ENCODE measurements around the gene NDNF.

Gene NDNF

GRCh38 chr4:120994521-120994920 is 77.8 kb downstream of the NDNF start:
- TF ChIP-seq TAF1 (IDR thresholded peaks at IDR 0.05; ENCODE audit: borderline replicate concordance, insufficient read depth, low read length) (no peak), FOXP2 (optimal IDR thresholded peaks at IDR 0.05; ENCODE audit: borderline replicate concordance, extremely low read depth, extremely low read length, insufficient read depth) (no peak), REST (IDR thresholded peaks at IDR 0.05; ENCODE audit: insufficient read depth in 1 of 2, low read depth in 2 of 2, low read length in 2 of 2) (no peak), POLR2AphosphoS5 (IDR thresholded peaks at IDR 0.05; ENCODE audit: low read depth, low read length) (no peak), SIN3A (IDR thresholded peaks at IDR 0.05; ENCODE audit: borderline replicate concordance, insufficient read depth, low read length) (no peak)

GRCh38 chr4:120991885-120992284 is 80.5 kb downstream of the NDNF start:
- TF ChIP-seq SIN3A (IDR thresholded peaks at IDR 0.05; ENCODE audit: borderline replicate concordance, insufficient read depth, low read length) = no peak
- TF ChIP-seq FOXP2 (optimal IDR thresholded peaks at IDR 0.05; ENCODE audit: borderline replicate concordance, extremely low read depth, extremely low read length, insufficient read depth) = no peak
- no peak for TF ChIP-seq POLR2AphosphoS5 (IDR thresholded peaks at IDR 0.05; ENCODE audit: low read depth, low read length)

GRCh38 chr4:120990246-120990645 is 82.1 kb downstream of the NDNF start:
- no peak for TF ChIP-seq REST (IDR thresholded peaks at IDR 0.05; ENCODE audit: insufficient read depth in 1 of 2, low read depth in 2 of 2, low read length in 2 of 2)
- TF ChIP-seq FOXP2 (optimal IDR thresholded peaks at IDR 0.05; ENCODE audit: borderline replicate concordance, extremely low read depth, extremely low read length, insufficient read depth) = no peak
- TF ChIP-seq SIN3A (IDR thresholded peaks at IDR 0.05; ENCODE audit: borderline replicate concordance, insufficient read depth, low read length) = no peak
- TF ChIP-seq POLR2AphosphoS5 (IDR thresholded peaks at IDR 0.05; ENCODE audit: low read depth, low read length) = no peak
- no peak for TF ChIP-seq TAF1 (IDR thresholded peaks at IDR 0.05; ENCODE audit: borderline replicate concordance, insufficient read depth, low read length)

Data from PFSK-1 (cell line).